GM19467 (cell line): ENCODE measurements around the gene CDH4.

Experiments used
- ATAC-seq: cut with Tn5 transposase; IDR thresholded peaks from one replicate; pipeline ENCODE4 v1.9.1; 2021; ENCODE audit warnings: mild to moderate bottlenecking, moderate library complexity; ENCODE audit not compliant: unreplicated experiment

Gene CDH4

GRCh38 chr20:61281286-61281795 is 29.3 kb downstream of the CDH4 start:
- no peak for ATAC-seq

GRCh38 chr20:61284752-61285151 is 32.7 kb downstream of the CDH4 start:
- ATAC-seq, result no peak

DNA sequence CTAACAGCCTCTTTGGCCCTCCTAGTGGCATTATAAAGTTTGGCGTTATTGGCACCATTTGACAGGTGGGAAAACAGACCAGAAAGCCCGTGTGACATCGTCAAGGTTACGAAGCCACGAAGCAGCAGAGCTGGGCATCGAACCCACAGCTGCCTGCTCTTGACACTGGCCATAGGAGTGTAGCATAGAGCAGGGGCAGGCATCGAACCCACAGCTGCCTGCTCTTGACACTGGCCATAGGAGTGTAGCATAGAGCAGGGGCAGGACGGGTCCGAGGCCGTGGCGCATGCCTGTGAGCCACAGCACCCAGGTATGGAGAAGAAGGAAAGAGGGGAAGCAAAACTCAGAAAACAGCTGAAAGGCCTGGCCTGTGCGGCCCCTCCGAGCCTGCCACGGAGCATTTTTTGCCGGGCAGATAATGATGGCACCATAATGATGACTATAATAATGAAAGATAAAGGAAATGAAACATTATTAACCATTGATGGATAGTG is 33.1 kb downstream of the CDH4 start:
- no peak for ATAC-seq

DNA sequence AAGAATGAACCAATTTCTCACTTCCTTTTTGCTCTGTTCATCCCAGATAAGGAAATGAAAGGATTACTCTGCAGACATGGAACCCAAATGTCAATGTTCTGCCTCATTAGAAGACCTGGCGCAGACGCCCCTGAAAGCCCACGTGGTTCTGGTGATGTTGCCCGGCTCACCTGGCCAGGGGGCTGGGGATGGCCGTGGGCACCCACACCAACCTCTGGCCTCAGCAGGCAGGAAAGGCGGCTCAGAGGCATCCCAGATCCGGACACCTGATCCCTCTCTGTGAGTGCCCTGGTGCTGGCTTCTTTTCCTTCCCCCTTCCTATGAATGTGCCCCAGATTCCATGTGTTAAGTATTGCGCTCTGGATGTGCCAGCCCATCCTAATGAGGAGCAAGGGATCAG is 33.6 kb downstream of the CDH4 start:
- no peak for ATAC-seq

DNA sequence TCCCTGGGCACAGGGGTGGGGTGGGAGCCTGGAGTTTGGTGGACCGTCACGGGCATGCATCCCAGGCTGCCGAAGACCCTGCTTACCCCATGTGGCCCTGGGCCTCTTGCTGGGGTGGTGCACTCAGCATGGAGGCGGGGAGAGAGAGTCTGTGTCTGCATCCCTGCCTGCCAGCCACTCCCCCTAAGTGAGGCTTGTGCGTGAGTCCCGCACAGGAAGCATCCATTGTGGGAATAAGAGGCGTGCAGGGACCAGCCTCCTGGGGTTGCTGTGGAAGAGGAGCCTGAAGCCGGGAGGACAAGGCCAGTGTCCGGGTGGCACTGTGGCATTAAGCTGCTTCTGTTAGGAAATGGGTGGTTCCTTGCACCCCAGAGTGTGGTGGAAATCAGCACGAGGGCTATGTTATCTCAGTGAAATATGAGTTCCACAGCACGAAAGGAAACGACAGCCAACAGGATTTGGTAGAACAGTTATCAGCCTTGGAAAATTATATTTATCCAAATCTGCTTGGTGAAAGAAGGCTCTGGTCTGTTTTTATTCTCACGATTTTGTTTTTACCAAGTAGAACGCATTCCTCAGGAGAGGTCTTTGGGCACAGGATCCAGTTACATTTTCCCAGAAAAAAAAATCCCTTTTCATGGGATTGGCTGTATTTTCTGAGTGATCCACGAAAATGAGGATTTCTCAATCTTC is 35.7 kb downstream of the CDH4 start:
- ATAC-seq, result no peak

DNA sequence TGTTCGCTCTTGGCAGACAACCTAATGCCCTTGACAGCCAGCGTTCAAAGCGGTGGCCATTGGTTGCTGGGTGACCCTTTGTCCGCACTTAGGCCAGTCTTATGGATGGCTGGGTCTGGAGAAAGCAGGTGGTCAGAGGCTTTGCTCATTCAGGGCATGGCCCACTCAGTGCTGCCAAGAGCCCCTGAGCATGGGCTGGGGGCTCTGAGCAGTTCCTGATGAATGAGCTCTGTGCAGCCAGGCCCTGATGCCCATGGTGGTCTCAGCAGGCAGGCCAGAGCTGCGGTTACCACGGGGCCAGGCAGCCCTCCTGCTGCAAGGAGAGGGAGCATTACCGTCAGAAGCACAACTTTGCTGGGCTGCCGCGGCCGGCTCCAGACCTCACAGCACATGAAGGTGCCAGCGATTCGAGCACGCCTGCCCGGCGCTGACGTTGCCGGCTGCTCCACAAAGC is 36.3 kb downstream of the CDH4 start:
- ATAC-seq, result no peak

- no peak for ATAC-seq
Observed at GRCh38 chr20:61289166-61289565, 37.1 kb downstream of the CDH4 start.

- no peak for ATAC-seq
Observed at GRCh38 chr20:61290721-61291120, 38.7 kb downstream of the CDH4 start.

DNA sequence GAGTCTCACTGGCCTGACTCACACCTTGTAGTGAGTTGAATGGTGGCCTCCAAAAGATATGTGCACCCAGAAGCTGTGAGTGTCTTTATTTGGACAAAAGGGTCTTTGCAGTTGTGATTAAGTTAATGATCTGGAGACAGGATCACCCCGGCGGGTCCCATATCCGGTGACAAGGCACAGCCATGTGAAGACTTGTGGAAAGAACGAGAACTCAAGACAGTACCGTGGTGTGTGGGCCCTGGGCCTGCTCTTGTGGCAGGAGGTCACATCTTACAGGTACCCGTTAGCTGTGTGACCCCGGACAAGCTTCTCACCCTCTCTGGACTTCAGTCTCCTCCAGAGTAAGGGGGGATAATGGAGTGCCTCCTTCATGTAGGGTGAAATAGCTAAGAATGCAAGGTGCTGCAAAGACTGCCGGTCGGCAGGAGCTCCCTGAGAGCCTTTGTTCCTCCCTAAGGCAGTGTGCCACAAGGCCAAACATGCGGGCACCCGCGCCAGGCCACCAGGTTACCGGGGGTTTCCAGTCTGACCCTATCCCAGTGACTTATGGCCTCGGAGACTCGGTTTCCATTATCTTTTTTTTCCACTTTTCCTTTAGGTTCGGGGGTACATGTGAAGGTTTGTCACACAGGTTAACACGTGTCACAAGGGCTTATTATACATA is 39.2 kb downstream of the CDH4 start:
- ATAC-seq, result no peak

- ATAC-seq, result no peak
Observed at GRCh38 chr20:61292391-61292790, 40.3 kb downstream of the CDH4 start.

DNA sequence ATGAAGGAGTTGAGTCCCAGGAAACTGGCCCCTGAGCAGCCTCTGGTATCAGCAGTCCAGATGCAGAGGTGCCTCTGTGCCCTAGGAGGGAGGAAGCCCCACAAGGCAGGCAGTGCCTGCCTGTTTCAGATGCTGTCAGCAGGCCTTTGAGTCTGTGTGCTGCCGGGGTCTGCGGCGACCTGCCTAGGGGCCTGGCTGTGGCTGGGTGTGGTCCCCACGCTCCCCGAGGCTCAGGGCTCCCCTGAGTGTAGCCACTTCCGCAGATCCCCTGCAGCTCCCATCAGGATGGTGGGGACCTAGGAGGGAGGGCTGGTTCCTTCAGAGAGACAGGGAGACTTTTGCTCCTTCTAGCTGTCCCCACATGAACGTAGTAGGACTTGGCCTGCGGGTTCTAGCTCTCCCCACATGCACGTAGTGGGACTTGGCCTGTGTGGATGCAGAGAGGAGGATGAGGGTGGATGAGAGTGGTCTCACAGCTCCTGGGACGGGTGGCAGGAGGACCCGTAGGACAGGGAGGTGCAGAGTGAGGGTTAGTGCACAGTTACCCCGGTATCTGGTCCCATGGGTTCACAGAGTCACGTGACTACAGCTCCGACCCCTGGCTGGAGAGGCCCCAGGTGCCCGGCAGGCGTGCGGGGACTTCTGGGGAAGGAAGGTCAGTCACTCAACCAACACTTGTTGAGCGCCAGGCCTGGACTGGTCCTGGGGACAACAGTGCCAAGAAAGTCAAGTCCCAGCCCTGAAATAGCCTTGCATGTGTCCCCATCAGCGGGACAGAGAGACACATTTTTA is 41.0 kb downstream of the CDH4 start:
- no peak for ATAC-seq

DNA sequence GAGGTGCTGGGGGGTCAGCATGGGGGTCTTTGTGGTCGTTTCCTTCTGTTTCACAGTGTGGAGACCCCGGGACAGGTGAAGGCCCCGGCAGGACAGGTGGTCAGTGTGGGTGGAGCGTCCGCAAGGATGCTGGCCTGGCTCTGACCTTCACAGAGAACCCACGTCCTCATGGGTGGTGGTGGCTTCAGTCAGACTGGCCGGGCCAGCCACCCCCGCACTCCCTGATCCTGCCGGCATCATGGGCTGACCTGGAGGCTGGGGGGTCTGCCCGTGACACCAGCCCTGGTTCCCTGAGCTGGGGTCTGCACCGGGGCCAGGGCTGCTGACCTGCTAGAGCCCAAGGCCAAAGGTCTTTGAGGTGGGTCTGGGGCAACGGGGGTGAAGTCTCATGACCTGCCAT is 41.9 kb downstream of the CDH4 start:
- no peak for ATAC-seq

- no peak for ATAC-seq
Observed at GRCh38 chr20:61295249-61295648, 43.2 kb downstream of the CDH4 start.

GRCh38 chr20:61295682-61296628 is 43.9 kb downstream of the CDH4 start:
- ATAC-seq, result no peak

- no peak for ATAC-seq
Observed at GRCh38 chr20:61296629-61297019, 44.6 kb downstream of the CDH4 start.

- ATAC-seq, result no peak
Observed at GRCh38 chr20:61297491-61297890, 45.4 kb downstream of the CDH4 start.

DNA sequence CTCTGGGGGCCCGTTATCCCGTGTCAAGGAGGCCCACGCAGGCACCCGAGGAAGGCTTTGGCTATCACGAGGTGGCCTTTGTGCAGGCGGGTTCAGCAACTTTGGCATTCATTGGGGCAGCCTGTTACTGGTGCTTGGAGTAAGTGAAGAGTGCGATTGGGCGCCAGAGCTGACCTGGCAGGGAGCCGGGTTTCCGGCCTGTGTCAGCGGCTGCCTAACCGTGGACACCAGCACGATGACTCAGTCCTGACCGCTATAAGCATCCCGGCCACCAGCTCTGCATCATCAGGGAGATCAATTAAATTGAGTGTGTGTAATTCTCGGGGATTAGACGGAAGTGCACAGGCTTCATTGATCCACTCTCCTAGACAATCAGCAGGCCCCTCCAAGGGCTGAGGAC is 45.9 kb downstream of the CDH4 start:
- ATAC-seq, result no peak

DNA sequence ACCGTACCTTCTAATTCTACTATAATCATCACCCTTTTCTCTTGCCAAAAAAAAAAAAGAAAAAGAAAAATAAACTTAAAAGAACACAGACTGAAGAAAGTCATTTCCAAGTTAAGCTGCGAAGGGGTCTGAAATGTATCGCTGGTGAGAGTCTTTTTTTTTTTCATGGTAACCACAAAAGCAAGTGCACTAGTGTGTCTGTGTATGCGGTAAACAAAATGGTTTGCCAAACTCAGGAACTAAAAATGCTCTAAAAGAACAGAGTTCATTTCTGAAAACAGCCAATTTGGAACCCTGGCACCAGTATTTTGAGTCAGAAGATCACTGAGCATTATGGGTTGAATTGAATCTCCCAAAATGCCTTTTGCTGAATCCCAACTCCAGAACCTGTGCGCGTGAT is 46.6 kb downstream of the CDH4 start:
- ATAC-seq, result no peak

DNA sequence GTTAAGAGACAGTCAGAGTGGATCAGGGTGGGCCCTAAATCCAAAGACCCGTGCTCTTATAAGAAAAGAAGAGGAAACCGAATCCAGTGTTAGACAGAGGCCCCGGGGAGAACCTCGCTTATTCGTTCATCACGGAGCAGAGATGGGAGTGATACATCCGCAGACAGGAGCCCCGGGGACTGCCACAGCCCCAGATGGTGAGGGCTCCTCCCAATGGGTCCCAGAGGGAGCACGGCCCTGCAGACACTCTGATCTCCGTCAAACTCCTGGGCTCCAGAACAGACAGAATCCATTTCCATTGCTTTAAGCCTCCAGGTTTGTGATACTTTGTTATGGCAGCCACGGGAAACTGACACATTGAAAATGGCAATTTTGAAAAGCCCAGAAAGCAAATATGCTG is 47.0 kb downstream of the CDH4 start:
- no peak for ATAC-seq

DNA sequence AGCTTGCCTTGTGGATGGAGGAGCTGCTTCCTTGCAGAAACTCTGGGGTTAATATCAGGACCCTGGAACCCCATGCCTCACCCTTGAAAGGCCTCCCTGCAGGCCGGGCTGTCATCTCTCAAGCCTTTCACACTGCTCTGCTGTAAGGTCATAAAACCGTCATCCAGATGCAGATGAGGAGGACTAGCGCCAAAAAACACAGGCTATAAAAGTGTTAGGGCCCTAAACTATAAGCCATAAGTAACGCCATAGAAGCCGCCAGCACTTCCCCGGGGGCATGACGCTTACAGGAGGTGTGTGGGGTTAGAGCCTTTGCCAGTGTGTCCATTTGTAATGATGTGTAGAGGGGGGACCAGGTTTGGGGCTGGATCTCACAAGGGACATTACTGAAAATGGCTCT is 47.6 kb downstream of the CDH4 start:
- ATAC-seq, result no peak
